HG03342 (cell line): ENCODE data around the gene NTN1.

Source experiments
- ATAC-seq: cut with Tn5 transposase; IDR thresholded peaks from one replicate; pipeline ENCODE4 v1.9.1; 2021; ENCODE audit warnings: mild to moderate bottlenecking, moderate library complexity; ENCODE audit not compliant: unreplicated experiment

NTN1 gene

GRCh38 chr17:9187828-9188227 is 166.5 kb downstream of the NTN1 start:
- no peak for ATAC-seq

GRCh38 chr17:9188367-9188766 is 167.1 kb downstream of the NTN1 start:
- no peak for ATAC-seq

GRCh38 chr17:9189870-9190269 is 168.6 kb downstream of the NTN1 start:
- ATAC-seq: no peak

DNA sequence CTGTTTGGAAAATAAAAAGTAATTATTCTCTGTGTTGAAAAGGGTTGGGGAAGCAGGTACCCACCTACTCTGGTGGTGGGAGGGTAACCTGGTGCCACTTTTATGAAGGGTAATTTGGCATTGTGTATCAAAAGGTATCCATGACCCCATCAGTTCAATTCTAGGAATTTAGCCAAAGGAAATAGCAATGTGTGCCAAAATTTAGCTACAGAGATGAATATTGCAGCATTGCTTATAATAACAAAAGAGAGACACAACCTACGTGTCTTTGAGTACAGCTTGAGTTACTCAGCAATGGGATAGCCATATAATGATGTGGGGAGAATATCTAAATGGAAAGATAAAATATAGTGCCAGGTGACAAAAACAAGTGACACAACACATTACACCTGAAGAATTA is 170.7 kb downstream of the NTN1 start:
- ATAC-seq: no peak

DNA sequence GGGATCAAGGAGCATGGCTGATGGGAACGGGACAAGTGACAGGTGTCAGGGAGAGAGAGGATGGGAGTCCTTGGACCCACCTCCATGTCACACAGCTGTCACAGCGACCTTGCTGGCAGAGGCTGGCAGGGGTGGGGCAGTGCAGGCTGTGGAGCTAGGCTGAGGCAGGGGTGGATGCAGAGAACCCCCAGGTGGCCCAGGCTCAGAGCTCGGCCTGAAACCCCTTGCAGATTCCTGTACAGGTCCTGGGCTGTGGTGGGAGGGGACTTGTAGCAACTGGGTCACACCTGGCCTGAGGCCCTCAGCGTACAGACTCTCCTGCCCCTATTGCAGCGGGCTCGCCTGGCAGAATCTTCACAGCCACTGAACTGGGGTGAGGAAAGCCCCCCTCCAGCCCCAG is 174.1 kb downstream of the NTN1 start:
- ATAC-seq: no peak

DNA sequence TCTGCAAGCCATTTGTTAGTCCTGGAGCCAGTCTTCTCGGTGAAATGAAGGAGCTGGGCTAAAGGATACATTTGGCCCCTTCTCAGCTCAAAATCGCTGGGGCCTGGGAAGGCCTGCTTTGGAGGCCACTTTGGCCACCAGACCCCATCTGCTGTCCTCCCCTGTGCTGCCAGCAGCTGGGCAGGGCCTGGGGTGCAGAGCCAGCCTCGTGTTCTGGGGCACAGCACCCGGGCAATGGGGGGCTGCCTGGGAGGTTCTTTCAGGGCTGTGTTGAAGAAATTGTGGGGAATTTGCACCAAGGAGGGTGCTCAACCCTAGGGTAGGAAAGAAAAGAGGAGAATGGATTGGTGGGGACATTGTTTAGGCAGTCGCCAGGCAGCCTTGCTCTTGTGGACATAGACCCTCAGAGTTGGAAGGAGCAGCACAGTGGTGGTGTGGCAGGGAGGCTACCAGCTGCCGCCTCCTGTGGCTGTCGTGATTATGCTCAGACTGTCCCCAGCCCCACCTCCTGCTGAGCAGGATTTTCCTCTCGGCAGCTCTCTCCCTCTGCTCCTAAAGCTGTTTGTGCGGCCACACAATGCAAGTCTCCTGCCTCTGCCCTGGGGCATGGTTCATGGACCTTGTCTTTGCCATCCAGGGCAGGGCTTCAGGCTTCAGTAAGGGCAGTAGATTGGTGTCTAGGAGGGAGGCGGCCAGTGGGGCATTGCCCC is 174.8 kb downstream of the NTN1 start:
- ATAC-seq: no peak

GRCh38 chr17:9199571-9200551 is 178.6 kb downstream of the NTN1 start:
- ATAC-seq: no peak

DNA sequence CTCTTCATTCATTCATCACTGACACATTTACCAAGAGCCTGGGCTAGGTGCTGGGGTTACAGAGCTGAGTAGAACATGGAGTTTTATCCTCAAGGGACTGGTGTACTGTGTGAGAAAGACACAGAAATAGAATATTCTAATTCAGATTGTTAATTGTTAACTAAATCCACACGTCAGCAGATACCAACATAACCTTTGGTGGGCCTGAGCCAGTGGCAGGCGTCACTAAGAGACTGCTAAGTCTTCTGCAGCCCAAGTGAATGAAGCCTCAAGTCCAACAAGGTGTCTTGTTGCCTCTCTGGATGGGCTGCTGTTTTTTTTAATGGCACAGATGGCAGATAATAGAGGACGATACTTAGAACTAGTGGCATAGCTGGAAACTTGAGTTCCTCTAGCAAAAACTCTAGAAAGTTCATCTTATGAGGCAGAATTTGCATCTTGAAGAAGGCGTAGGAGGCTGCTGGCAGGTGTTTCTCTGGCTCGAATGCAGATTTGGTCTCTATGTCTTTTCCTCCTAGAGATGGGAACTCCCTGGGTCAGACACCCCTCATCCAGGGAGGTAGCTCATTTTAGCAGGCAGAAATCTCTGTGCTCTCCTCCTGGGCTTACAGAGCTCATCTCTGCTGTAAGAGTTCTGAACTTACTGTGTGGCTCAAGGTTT is 179.5 kb downstream of the NTN1 start:
- ATAC-seq: peak; percentile 75

GRCh38 chr17:9202532-9202931 is 181.2 kb downstream of the NTN1 start:
- ATAC-seq: no peak

GRCh38 chr17:9203771-9204425 is 182.6 kb downstream of the NTN1 start:
- no peak for ATAC-seq

DNA sequence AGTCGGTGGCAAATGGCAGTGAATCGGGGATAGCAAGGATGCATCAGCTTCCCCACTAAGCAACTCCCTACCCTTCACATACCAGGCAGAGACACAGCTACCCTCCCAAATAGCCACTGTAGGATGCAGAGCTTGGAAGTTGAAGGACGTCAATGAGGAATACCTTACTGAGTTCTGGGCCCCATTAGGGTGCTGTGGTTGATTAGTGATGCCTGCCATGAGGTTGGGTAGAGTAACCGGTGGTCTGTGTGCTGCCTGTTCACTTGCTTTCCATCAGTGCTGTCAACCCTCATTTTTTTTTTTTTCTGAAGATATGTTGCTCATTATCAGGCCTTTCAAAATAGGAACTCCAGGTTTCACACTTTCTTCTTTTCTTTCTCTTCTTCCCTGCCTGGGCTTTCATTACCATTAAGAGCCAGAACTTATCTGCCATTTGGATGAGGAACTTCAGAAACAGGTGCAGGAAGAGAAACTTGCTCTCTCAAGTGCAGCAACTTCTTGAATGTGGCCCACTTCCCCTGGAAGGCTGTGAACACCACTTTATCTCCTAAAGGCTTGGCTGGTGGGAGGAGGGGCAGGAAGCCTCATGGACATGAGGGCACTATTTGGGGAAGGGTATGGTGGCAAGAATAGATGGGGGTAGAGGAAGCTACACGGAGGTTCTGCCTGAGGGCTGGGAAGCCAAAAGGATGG is 183.5 kb downstream of the NTN1 start:
- no peak for ATAC-seq

DNA sequence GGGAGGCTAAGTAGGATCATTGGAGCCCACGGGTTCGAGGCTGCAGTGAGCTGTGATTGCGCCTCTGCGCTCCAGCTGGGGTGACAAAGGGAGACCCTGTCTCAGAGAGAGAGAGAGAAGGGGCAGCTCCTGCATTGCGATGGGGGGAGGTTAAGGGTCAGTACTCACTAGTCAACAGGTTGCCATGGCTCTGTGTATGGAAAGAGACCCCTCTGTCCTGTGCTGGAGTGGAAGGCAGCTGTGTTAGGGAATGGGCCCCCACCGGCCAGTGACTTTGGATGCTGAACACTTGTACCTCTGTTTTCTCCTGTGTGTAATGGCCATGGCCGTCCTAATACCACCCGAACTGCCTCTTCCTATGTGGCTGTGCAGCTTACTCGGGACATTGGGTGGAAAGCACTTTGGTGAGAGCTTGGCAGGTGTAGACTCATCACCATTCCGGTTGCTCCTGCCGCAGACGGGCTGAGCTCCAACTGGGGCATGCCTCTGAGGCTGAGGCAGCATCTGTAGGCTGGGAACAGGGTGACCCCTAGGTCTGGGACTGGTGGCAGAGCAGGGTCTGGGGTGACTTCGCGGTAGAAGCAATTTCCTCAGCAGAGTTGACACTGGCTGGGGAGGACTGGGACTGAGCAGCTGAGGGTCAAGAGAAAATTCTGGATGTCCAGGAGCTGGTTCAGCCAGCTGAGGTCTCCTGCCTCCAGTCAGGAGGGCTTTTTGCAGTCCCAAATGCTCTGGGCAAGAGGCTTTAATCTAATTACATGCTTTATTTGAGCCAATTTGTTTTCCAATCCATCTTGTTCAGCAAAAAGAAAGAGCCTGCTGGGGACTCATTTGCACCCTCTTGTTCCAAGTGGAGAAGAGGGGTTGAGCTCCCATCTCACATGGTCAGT is 184.5 kb downstream of the NTN1 start:
- ATAC-seq: no peak

- no peak for ATAC-seq
Measured at GRCh38 chr17:9206410-9206703, 185.0 kb downstream of the NTN1 start.

DNA sequence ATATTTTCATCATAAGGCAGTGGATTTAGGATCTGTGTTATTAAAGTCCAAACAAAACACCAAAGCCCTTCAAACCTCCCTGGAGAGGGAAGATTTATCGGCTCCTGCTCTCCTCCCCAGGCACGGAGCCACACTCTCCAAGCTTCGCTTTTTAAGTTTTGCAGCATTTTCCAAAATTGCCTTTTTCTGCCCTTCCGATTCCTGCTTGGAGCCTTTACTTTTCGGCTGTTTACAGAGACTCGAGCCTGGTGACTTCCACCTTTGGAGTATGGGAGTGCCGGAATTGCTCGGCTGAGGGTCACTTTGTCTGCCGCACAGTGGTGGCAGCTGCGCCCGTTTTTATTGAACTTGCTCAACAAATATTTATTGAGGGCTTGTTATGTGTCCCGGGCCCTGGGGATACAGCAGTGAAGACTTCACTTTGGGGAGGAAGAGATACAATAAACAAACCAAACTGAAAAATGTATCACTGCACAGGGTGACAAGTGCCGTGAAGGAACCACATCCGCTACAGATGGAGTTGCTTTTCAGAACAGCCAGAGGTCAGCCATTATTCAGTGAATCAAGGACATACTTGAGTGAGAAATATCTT is 185.5 kb downstream of the NTN1 start:
- ATAC-seq: no peak

DNA sequence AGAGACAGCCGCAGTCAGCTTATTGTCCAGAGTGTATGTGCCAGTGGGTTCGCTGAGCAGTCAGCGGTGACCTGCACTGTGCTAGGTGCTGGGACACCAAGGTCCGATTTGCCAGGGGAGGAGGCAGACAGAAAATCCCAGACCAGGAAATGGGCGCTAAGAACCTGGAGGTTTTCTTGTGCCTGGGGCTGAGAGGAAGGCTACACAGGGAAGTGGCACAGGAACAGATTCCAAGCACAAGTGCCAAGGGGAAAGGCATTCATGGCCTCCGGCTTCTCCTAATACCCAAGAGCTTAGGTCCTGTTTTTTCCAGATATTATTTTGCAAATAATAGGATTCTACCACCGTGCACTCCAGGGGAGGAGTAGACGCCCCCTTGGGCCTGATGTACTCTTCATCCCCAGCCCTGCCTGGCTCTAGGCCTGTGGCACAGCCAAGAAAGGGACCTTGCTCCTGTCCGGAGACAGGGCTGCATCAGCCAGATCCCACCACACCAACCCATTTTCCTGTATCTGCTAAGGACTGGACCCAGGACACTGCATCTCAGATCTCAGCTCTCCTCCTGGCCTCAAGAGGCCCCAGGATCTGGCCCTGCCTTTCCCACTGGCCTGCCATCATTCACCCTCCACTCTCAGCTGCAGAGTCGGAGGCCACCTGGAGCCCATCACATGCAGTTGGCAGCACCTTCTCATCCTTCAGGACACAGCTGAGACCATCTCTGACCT is 187.2 kb downstream of the NTN1 start:
- no peak for ATAC-seq

GRCh38 chr17:9209347-9209746 is 188.0 kb downstream of the NTN1 start:
- no peak for ATAC-seq

DNA sequence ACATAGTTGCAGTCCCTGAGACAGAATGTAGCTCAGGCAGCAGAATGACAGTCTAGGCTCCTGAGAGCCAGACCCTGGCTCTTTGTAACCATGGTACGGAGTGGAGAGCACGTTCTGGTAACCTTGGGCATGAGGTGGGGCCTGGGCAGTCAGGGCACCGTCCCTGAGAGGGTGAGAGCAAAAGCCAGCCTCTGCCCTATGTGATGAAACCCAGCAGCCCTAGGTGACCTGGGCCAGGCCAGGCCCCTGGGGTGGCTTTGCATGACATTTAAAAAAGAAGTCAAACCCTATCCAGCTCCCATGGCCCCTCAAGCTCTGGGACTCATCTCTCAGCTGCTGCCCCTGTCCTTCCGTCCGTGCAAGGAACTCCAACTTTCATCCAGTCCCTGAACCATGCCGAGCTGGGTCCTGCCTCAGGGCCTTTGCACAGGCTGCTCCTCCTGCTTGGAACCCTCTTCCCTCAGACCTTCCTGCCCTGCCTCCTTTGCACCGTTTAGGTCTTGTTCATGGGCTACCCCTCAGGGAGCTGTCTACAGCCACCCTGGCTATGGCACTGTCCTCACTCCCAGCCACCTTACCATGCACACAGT is 188.6 kb downstream of the NTN1 start:
- ATAC-seq: no peak

- ATAC-seq: no peak
Measured at GRCh38 chr17:9211133-9211765, 189.9 kb downstream of the NTN1 start.
